ENCODE measurements around the gene FBXL2. TPM values are rescaled to one million over a fixed set of nuclear protein-coding genes. Genes with fewer than 3 reads are reported as not detected.
"Not testable (repeated sequence)": the region's sequence is repeated elsewhere in the genome, so short reads cannot be mapped to it uniquely, and the experiment has no call there.

The FBXL2 gene
- total RNA-seq, 6 experiments from 2014 or later, result 8.1 to 12.2 (median 10.3) TPM

- Mint-ChIP-seq H3K27me3 (ENCODE audit: insufficient read depth) (no peaks in the 10 kb centered on the region), H3K36me3 (ENCODE audit: low read depth) (peaks cover 26% of the 10 kb centered on the region), H3K4me1 (ENCODE audit: low read depth) (peaks cover 54% of the 10 kb centered on the region), H3K4me3 (no peak overlapping the region), H3K9me3 (no peaks in the 10 kb centered on the region), H3K27ac (peak overlapping the region; percentile 59; the same call in 1 of the 2 replicates)
- DNase-seq, result no peak
- no peak for TF ChIP-seq CTCF (IDR thresholded peaks at IDR 0.05)
Measured at GRCh38 chr3:33425453-33425852, 148.2 kb downstream of the FBXL2 start.

- H3K4me3 Mint-ChIP-seq, result no peak overlapping the region
- no peak for DNase-seq
- H3K9me3 Mint-ChIP-seq, result no peaks in the 10 kb centered on the region
- H3K27me3 Mint-ChIP-seq (ENCODE audit: insufficient read depth), result no peaks in the 10 kb centered on the region
- H3K36me3 Mint-ChIP-seq (ENCODE audit: low read depth), result peaks cover 21% of the 10 kb centered on the region
- H3K27ac Mint-ChIP-seq, result no peak overlapping the region
- no peak for TF ChIP-seq CTCF (IDR thresholded peaks at IDR 0.05)
- peaks cover 61% of the 10 kb centered on the region for H3K4me1 Mint-ChIP-seq (ENCODE audit: low read depth)
Measured at GRCh38 chr3:33426068-33426467, 148.8 kb downstream of the FBXL2 start.

DNA sequence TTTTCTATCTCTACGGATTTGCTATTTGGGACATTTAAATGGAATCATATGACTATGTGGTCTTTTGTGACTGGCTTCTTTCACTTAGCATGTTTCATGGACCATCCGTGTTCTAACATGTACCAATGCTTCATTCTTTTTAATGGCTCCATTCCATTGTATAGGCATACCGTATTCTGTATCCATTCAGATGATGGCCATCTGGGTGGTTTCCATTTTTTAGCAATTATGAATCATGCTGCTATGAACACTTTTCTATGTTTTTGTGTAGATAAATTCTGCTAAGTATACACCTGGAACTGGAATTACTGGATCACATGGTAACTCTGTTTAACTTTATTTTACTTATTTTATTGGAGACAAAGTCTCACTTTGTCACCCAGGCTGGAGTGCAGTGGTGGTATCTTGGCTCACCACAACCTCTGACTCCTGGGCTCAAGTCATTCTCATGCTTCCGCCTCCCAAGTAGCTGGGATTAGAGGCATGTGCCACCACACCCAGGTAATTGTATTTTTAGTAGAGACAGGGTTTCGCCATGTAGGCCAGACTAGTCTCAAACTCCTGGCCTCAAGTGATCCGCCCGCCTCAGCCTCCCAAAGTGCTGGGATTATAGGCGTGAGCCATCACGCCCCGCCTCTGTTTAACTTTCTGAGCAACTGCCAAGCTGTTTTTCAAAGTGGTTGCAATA, 149.5 kb downstream of the FBXL2 start:
- Mint-ChIP-seq H3K27ac (no peak overlapping the region), H3K27me3 (ENCODE audit: insufficient read depth) (no peaks in the 10 kb centered on the region; the same call in 1 of the 2 replicates), H3K4me3 (no peak overlapping the region), H3K9me3 (no peaks in the 10 kb centered on the region), H3K4me1 (ENCODE audit: low read depth) (peaks cover 68% of the 10 kb centered on the region), H3K36me3 (ENCODE audit: low read depth) (peaks cover 15% of the 10 kb centered on the region)
- no peak for TF ChIP-seq CTCF (IDR thresholded peaks at IDR 0.05)
- DNase-seq, result no peak

DNA sequence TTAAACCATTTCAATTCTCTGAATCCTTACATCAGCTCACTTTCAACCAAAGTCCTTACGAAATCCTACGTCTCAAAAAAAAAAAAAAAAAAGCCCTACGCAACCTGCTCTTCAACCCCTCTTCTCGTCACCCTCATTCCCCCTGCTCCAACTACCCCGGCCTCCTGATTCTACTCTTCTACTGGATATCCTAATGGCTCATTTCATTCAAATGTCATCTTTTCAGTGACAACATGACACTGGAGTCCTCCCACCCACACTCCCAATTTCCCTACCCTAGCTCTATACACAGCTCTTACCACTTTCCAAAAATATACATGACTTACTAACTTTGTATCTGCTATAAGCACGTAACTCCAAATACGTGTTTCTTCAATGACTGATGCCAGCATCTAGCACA, 151.5 kb downstream of the FBXL2 start:
- no peaks in the 10 kb centered on the region; the same call in 1 of the 2 replicates for H3K27me3 Mint-ChIP-seq (ENCODE audit: insufficient read depth)
- H3K9me3 Mint-ChIP-seq, result no peaks in the 10 kb centered on the region
- peaks cover 83% of the 10 kb centered on the region for H3K4me1 Mint-ChIP-seq (ENCODE audit: low read depth)
- TF ChIP-seq CTCF (IDR thresholded peaks at IDR 0.05), result no peak
- DNase-seq, result no peak
- H3K36me3 Mint-ChIP-seq (ENCODE audit: low read depth), result peaks cover 11% of the 10 kb centered on the region
- H3K27ac Mint-ChIP-seq, result no peak overlapping the region
- H3K4me3 Mint-ChIP-seq, result no peak overlapping the region

DNA sequence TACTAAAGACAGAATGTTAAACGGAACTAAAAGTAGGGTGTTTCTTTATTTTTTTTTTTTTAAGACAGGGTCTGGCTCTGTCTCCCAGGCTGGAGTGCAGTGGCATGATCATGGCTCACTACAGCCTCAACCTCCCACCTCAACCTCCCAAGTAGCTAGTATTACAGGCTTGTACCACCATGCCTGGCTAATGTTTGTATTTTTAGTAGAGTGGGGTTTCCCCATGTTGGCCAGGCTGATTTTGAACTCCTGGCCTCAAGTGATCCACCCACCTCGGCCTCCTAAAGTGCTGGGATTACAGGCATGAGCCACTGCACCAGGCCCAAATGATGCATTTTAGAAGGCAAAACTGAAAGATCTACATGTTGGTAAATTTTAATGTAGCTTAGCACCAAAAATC, 152.1 kb downstream of the FBXL2 start:
- not testable (repeated sequence) for H3K27ac Mint-ChIP-seq; H3K9me3 Mint-ChIP-seq; H3K4me3 Mint-ChIP-seq; DNase-seq; H3K27me3 Mint-ChIP-seq (ENCODE audit: insufficient read depth)
- Mint-ChIP-seq H3K36me3 (ENCODE audit: low read depth) (peaks cover 11% of the 10 kb centered on the region), H3K4me1 (ENCODE audit: low read depth) (peaks cover 88% of the 10 kb centered on the region)

DNA sequence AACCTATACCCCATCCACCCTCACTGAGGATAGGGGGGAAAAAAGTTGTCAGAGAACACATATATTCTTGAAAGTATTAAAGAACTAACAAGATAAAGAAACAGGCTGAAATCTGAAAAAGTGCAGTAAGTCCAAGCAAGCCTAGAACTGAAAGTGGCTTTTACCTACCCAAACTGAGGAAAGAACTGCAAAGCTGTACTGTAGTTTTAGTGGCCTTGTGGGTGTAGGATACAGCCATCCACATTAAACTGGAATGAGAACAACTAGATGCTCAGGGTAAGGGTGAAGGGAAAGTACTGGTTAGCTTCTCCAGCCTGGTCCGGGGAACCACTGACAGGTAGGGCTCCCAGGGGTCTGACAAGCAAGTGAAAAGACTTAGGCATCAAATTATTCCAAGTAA, 152.8 kb downstream of the FBXL2 start:
- DNase-seq, result no peak
- Mint-ChIP-seq H3K4me3 (no peak overlapping the region), H3K27me3 (ENCODE audit: insufficient read depth) (no peaks in the 10 kb centered on the region; the same call in 1 of the 2 replicates), H3K4me1 (ENCODE audit: low read depth) (peaks cover 86% of the 10 kb centered on the region), H3K36me3 (ENCODE audit: low read depth) (peaks cover 4% of the 10 kb centered on the region), H3K9me3 (no peaks in the 10 kb centered on the region), H3K27ac (no peak overlapping the region)
- TF ChIP-seq CTCF (IDR thresholded peaks at IDR 0.05), result no peak

Data from HFFc6 (cell line).